ENCODE data around the gene TGM5. TPM values are rescaled to one million over a fixed set of nuclear protein-coding genes. Genes with fewer than 3 reads are reported as not detected.
A peak's percentile ranks its signal among the peaks of the same experiment; 100 is the strongest.

TGM5 gene
- total and polyA plus RNA-seq, 2 donors (not counting 1 experiment from before 2014, with no cell fraction given) = 0.42 TPM; not detected in 1

DNA sequence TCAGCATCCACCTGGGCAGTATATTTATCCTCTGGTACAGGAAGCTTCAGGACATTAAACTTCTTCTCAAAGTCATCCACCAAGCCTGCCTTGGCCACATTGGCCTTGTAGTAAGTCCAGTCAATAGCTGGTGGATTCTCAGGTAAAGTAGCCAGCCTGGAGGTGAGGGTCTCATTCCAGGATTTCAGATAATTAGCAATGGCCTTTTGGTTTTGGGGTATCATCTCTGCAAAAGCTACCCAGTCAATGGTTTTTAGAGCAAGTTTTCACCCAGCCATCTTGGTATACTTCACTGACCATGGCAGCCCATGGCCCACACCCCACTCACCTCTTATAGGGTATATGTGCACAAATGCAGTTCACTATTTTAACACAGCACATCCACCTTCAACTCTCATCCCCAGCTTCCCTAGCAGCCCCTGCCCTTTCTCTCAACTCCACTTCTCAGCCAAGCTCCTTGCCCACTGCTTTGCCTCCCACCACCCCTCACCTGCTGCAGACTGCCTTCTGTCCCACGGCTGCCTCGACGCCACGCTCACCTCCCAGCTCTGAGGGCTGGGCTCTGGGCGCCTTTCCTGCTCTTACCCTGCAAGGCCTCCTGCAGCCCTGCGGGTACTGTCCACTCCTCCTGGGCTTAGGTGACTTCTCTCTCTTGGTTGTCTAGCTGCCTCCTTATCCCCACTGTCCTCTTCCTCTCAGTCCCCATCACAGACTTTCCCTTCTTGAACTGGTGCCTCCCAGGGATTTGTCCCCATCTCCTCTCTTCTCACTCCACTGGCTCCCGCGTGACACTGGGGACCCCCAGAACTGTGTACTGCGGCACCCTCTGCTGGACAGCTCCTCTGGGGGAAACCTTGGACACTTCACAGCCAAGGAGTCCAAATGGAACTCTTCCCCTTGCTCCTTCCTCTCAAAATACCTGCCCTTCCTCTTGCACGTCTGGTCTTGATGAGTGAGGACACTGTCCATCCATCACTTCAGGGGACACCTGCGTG, 1.7 kb upstream of the TGM5 start:
- no peaks in the 10 kb centered on the region for H4K20me1 ChIP-seq (ENCODE audit: control insufficient read depth, insufficient read depth, low read length, poor library complexity, severe bottlenecking)
- H3K4me1 ChIP-seq (ENCODE audit: control insufficient read depth in 2 of 2, insufficient read depth in 2 of 2, low read length in 2 of 2) = peaks cover 26 to 27% of the 10 kb centered on the region in 2 donors
- Mint-ChIP-seq H3K4me3 (no peak overlapping the region), H3K4me1 (peaks cover 39% of the 10 kb centered on the region), H3K27me3 (peaks cover 8% of the 10 kb centered on the region), H3K27ac (peak overlapping the region; percentile 1), H3K9me3 (ENCODE audit: insufficient read depth) (peaks cover 8% of the 10 kb centered on the region)
- no peaks in the 10 kb centered on the region for H3K36me3 ChIP-seq (replicated peaks in 1 of 2; ENCODE audit: control extremely low read depth in 1 of 2, control insufficient read depth in 1 of 2, extremely low read depth in 1 of 2, insufficient read depth in 2 of 2, low read length in 1 of 2)
- H3K4me3 ChIP-seq (ENCODE audit: control extremely low read depth in 1 of 5, extremely low read depth in 1 of 5, insufficient read depth in 1 of 5, low read depth in 2 of 5, low read length in 4 of 5) = no peak overlapping the region
- H2AFZ ChIP-seq (ENCODE audit: insufficient read depth, low read depth, low read length, poor library complexity, severe bottlenecking) = no peak overlapping the region
- H3K27me3 ChIP-seq (replicated peaks in 1 of 4; ENCODE audit: control extremely low read depth in 1 of 4, control insufficient read depth in 3 of 4, insufficient read depth in 4 of 4, low read length in 3 of 4) = no peaks in the 10 kb centered on the region
- no peak overlapping the region for H3K9ac ChIP-seq (ENCODE audit: low read length)
- ATAC-seq (ENCODE audit: low read depth) (no peak), DNase-seq (no peak)
- POLR2A ChIA-PET = no interaction called here
- H3K27ac ChIP-seq (ENCODE audit: low read length in 2 of 2) = no peak overlapping the region
- CTCF ChIA-PET = interaction anchor here (2.6 to 4.2 kb wide), 3 partner anchors 17 to 43 kb away, joined by 11 to 23 read pairs (median 18); no protein-coding TSS in a partner anchor
- peaks cover 0 to 10% (median 0%) of the 10 kb centered on the region in 3 donors for H3K9me3 ChIP-seq (ENCODE audit: control extremely low read depth in 1 of 3, control insufficient read depth in 2 of 3, insufficient read depth in 1 of 3, low read length in 2 of 3)
- H3K4me2 ChIP-seq (replicated peaks; ENCODE audit: low read depth, low read length, poor library complexity, severe bottlenecking) = no peak overlapping the region
- 74% methylated on average over 11 of the region's 11 CpGs for whole genome bisulfite sequencing (ENCODE audit: insufficient coverage)
- TF ChIP-seq, protein P1, sequence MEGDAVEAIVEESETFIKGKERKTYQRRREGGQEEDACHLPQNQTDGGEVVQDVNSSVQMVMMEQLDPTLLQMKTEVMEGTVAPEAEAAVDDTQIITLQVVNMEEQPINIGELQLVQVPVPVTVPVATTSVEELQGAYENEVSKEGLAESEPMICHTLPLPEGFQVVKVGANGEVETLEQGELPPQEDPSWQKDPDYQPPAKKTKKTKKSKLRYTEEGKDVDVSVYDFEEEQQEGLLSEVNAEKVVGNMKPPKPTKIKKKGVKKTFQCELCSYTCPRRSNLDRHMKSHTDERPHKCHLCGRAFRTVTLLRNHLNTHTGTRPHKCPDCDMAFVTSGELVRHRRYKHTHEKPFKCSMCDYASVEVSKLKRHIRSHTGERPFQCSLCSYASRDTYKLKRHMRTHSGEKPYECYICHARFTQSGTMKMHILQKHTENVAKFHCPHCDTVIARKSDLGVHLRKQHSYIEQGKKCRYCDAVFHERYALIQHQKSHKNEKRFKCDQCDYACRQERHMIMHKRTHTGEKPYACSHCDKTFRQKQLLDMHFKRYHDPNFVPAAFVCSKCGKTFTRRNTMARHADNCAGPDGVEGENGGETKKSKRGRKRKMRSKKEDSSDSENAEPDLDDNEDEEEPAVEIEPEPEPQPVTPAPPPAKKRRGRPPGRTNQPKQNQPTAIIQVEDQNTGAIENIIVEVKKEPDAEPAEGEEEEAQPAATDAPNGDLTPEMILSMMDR (IDR thresholded peaks at IDR 0.05) = no peak
- TF ChIP-seq EZH2 (IDR thresholded peaks at IDR 0.05; ENCODE audit: borderline replicate concordance, insufficient read depth, low read depth, low read length, poor library complexity, severe bottlenecking) = no peak
- intact Hi-C loops (cut with micrococcal nuclease) = no loop called here
- H3K79me2 ChIP-seq (ENCODE audit: control insufficient read depth, insufficient read depth, low read length) = no peaks in the 10 kb centered on the region

DNA sequence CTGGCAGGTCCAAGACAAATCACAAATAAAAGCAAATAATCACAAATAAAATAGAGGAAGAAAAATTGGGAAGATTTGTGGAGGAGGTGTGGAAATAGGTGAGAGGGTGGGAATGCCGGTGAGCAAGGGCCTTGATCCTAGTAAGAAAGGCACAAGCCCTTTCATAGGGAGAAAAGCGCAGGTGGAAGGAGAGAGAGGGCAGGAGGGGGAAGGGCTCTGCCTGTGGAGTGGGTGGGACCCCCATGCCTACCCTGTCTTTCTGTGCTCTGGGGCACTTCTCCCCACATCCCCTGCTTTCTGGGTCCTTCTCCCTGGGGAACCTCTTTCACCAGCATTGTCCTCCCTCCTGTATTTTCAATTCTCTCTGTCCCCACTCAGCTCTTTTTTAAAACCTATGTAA, 711 bp upstream of the TGM5 start:
- Histone ChIP-seq H2AFZ (ENCODE audit: insufficient read depth, low read depth, low read length, poor library complexity, severe bottlenecking) (no peak overlapping the region), H3K4me3 (ENCODE audit: control extremely low read depth in 1 of 5, extremely low read depth in 1 of 5, insufficient read depth in 1 of 5, low read depth in 2 of 5, low read length in 4 of 5) (no peak overlapping the region), H3K36me3 (replicated peaks in 1 of 2; ENCODE audit: control extremely low read depth in 1 of 2, control insufficient read depth in 1 of 2, extremely low read depth in 1 of 2, insufficient read depth in 2 of 2, low read length in 1 of 2) (no peaks in the 10 kb centered on the region), H3K27me3 (replicated peaks in 1 of 4; ENCODE audit: control extremely low read depth in 1 of 4, control insufficient read depth in 3 of 4, insufficient read depth in 4 of 4, low read length in 3 of 4) (no peaks in the 10 kb centered on the region), H3K27ac (ENCODE audit: low read length in 2 of 2) (no peak overlapping the region), H3K4me1 (ENCODE audit: control insufficient read depth in 2 of 2, insufficient read depth in 2 of 2, low read length in 2 of 2) (peaks cover 22 to 27% of the 10 kb centered on the region in 2 donors), H3K9ac (ENCODE audit: low read length) (no peak overlapping the region), H4K20me1 (ENCODE audit: control insufficient read depth, insufficient read depth, low read length, poor library complexity, severe bottlenecking) (no peaks in the 10 kb centered on the region), H3K4me2 (replicated peaks; ENCODE audit: low read depth, low read length, poor library complexity, severe bottlenecking) (no peak overlapping the region), H3K79me2 (ENCODE audit: control insufficient read depth, insufficient read depth, low read length) (no peaks in the 10 kb centered on the region), H3K9me3 (ENCODE audit: control extremely low read depth in 1 of 3, control insufficient read depth in 2 of 3, insufficient read depth in 1 of 3, low read length in 2 of 3) (peaks cover 0 to 10% (median 0%) of the 10 kb centered on the region in 3 donors)
- TF ChIP-seq, protein P1 (IDR thresholded peaks at IDR 0.05) = no peak
- TF ChIP-seq EZH2 (IDR thresholded peaks at IDR 0.05; ENCODE audit: borderline replicate concordance, insufficient read depth, low read depth, low read length, poor library complexity, severe bottlenecking) = no peak
- ChIA-PET POLR2A (no interaction called here), CTCF (interaction anchor here (2.6 to 4.2 kb wide), 2 partner anchors 18 to 42 kb away, joined by 11 to 23 read pairs; no protein-coding TSS in a partner anchor)
- H3K9me3 Mint-ChIP-seq (ENCODE audit: insufficient read depth) = peaks cover 7% of the 10 kb centered on the region
- intact Hi-C loops (cut with micrococcal nuclease) = no loop called here
- ATAC-seq (ENCODE audit: low read depth) = no peak
- peaks cover 37% of the 10 kb centered on the region for H3K4me1 Mint-ChIP-seq
- H3K27ac Mint-ChIP-seq = no peak overlapping the region
- DNase-seq = no peak
- no peak overlapping the region for H3K4me3 Mint-ChIP-seq
- peaks cover 8% of the 10 kb centered on the region for H3K27me3 Mint-ChIP-seq
- no CpG with 5 or more reads among the region's 2 CpGs for WGBS (ENCODE audit: insufficient coverage)
